HG03196 (cell line): ENCODE results near the gene YTHDC1.
"Not testable (repeated sequence)": the region's sequence is repeated elsewhere in the genome, so short reads cannot be mapped to it uniquely, and the experiment has no call there.

ENCODE experiments used
- ATAC-seq: cut with Tn5 transposase; IDR thresholded peaks from one replicate; pipeline ENCODE4 v1.9.1; 2021; ENCODE audit not compliant: unreplicated experiment

The YTHDC1 gene

DNA sequence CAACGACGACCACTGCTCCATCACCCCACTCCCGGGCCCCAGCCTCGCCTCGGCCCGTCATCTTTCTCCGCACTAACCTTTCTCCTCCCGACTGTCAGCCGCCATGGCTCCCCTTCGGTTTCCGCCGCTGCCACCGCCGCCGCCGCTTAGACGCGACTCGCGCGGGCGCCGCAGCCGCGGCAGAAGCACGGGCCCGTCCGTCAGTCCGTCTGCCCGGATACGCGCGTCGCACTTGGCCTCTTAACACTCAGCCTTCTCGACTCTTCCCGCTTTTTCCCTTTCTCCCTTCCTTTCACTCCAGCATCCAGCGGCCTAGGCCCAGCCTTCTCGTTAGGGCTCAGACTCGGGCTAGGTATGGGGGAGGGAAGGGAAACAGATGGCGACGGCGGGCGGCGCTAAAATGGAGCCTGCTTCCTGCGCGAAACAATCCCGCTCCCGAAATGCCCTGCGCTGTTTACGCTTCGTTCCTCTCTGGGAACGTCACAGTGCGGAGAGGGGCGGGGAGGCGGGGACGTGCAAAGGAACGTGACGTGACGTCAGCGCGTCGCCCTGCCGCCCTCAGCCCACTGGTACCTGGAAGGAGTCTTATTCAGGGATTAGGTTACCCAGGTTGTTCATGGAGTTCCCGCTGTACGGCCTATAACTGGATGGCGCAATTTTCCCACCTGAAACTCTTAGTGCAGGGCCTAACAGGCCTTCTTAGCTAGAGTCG, at the start of gene YTHDC1:
YTHDC1 (minus strand) TSS at position 442 of the 712 bp plus-strand sequence; CDS start at position 105, 337 bp downstream.
- peak; percentile 99 for ATAC-seq

DNA sequence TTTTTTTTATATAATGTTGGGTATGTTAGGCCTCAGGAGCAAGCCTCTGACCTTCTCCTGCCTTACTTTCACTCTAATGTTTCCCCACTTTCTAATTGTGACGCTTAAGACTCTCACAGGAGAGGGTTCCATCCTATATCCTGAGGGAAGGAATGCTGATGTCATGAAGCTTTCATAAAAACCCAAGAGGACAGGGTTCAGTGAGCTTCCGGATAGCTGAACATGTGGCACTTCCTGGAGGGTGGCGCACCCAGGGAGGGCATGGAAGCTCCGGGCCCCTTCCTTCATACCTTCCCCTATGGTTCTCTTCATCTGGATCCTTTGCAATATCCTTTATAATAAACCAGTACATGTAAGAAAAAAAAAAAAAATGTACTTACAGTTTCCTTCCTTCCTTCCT, 49.4 kb upstream of the YTHDC1 start:
- no peak for ATAC-seq

DNA sequence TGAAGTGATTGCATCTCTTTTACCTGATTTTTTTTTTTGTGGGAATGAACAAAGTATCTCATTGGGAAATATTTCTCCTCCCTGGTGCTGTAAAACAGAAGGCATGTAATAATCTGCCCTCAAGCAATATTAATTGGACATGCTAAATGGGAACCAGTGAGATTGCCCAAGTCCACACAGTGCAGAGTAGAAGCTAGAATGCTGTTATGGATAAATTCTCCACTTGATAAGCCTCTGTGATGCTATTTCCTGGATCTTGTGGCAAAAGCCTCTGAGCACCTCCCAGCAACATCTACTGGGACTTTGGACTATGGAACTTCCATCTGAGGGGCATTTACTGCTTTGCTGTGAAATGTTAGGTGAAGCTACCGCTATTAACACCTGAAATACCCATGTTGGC, 46.9 kb upstream of the YTHDC1 start:
- ATAC-seq = no peak

GRCh38 chr4:68391436-68391835, 41.5 kb upstream of the YTHDC1 start:
- ATAC-seq = no peak

DNA sequence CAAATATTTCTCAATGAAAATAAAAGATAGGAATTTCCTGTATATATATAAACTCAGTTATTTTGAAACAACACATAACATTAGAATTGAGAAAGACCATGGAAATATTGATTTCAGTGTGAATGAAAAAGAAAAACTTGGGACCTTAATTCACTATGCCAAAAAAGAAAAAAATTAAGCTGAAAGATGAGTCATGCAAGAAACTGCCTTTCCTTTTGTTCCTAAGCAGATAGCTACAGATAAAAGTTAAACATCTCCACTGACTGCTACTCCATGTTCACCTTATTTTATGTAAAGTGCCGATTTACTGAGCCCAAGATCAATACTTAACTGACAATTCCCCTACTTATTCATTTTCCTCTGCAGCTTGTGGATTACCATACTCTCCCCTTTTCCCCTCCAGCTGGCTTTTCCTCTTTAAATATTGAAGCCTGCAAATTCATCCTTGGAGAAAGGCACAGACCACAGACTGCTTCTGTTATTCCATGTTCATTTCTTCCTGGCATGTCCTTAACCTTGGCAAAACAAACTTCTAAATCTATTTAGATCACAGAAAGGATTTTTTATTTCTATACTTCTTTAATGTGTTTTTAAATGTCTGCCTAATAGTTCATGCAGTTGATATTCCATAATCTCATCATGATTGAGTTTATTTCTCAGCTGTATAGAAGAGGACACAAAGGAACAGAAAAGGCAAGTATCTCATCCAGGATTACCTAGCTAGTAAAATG, 40.5 kb upstream of the YTHDC1 start:
- no peak for ATAC-seq

DNA sequence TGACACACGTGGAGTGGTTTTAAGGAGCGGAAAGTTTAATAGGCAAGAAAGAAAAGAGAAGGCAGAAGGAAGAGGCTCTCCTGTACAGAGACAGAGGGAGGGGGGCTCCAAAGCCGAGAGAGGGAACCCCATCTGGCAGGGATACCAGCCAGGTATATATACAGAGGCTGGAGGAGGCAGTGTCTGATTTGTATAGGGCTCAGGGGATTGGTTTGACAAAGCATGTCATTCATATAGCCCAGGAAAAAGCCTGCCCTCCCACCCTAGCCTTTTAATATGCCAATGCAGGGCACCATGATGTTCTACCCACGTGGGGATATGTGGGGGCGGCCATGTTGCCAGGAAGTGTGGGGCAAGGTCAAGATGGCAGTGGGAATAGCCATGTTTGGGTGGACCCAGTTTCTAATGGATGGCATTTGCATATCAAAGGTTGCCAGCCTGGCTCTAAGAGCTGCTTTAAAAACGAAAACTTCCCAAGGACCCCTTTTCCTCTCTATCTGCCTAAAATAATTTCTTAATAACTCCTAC, 39.6 kb upstream of the YTHDC1 start:
- ATAC-seq = not testable (repeated sequence)

- ATAC-seq = no peak
These were observed 38.5 kb upstream of the YTHDC1 start for GRCh38 chr4:68388347-68388865.

DNA sequence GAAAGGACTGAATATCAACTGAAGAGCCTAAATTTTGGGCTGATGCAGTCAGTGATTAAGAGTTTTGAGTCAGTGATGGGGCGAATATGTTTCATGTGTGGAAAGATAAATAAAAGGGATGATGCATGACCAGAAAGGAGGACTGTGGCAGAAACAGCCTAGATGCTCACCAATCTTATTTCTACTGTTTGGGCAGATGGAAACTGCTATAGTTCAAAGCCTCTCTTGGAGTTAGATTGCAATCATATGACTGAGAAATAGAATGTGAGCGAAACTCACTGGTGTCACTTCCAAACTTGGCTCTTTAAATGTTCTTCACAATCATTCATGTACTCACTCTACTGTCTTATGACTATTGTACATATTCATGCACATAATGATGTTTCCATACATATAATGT, 35.4 kb upstream of the YTHDC1 start:
- no peak for ATAC-seq

DNA sequence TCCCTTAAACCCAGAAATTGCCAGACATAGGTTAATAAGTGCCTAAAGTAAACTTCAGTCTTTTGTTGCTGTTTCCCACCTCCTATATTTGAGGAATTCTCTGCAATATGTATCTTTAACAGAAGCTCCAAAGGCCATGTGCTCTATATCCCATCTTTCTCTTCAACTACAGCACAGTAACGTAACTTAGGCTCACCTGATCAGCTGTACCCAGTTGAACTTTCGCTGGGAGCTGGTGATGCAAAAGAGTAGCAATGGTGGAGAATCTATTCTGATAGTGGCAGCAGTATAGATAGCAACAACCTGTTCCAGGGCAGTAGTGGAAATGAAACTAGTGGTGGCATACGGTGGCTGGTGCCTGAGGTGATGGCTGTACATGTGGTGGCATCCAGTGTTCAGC, 33.2 kb upstream of the YTHDC1 start:
- ATAC-seq = no peak

- no peak for ATAC-seq
These were observed 28.3 kb upstream of the YTHDC1 start for GRCh38 chr4:68378226-68378625.

- peak; percentile 79 for ATAC-seq
These were observed 26.0 kb upstream of the YTHDC1 start for GRCh38 chr4:68375667-68376559.

- ATAC-seq = peak; percentile 85
These were observed 23.6 kb upstream of the YTHDC1 start for GRCh38 chr4:68373513-68373912.

DNA sequence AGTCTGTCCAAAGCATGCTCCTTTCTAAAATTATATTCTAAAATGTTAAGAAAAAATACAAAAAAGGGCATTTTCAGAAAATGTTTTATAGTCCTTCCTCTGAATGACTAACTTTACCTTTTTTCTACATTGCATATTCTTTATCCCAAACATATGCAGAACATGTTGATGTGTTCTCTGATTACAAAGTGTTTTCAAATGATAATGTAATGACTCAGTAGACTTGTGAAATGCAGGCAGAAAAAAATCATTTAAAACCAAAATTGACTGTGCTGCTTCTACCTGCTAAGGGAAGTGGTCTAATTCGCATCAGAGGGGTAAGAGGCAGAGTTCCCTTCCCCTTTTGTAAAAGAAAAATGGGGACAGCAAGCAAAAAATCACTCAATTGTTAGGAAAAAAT, 22.7 kb upstream of the YTHDC1 start:
- no peak for ATAC-seq

- no peak for ATAC-seq
These were observed 19.4 kb upstream of the YTHDC1 start for GRCh38 chr4:68369142-68369805.

- no peak for ATAC-seq
These were observed 18.8 kb upstream of the YTHDC1 start for GRCh38 chr4:68368691-68369131.

- ATAC-seq = no peak
These were observed 17.9 kb upstream of the YTHDC1 start for GRCh38 chr4:68367835-68368234.

- no peak for ATAC-seq
These were observed 16.7 kb upstream of the YTHDC1 start for GRCh38 chr4:68366600-68366999.

DNA sequence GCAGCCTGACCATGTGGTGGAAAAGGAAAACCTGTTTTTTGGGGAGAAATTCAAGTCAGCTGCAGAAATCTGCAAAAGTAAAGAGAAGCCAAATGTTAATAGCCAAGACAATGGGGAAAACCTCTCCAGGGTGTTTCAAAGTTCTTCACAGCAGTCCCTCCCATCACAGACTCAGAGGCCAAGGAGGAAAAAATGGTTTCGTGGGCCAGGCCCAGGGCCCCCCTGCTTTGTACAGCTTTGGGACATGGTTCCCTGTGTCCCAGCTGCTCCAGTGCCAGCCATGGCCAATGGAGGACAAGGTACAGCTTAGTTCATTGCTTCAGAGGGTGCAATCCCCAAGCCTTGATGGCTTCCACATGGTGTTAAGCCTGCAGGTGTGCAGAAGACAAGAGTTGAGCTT, 15.2 kb upstream of the YTHDC1 start:
- no peak for ATAC-seq

DNA sequence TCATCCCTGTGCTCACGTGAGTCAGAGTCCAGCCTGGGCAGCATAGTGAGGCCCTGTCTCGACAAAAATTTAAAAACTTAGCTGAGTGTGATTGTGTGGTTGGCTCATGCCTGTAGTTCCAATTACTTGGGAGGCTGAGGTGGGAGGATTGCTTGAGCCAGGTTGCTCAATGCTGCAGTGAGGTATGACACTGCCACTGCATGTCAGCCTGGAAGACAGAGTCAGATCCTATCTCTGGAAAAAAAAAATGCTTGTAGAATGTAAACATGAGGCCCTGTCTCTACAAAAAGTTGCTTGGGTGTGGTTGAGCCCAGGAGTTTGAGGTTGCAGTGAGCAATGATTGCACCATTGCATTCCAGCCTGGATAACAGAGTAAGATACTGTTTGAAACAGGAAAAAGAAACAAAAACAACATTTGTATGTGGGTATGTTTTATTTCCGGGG, 11.3 kb upstream of the YTHDC1 start:
- no peak for ATAC-seq

DNA sequence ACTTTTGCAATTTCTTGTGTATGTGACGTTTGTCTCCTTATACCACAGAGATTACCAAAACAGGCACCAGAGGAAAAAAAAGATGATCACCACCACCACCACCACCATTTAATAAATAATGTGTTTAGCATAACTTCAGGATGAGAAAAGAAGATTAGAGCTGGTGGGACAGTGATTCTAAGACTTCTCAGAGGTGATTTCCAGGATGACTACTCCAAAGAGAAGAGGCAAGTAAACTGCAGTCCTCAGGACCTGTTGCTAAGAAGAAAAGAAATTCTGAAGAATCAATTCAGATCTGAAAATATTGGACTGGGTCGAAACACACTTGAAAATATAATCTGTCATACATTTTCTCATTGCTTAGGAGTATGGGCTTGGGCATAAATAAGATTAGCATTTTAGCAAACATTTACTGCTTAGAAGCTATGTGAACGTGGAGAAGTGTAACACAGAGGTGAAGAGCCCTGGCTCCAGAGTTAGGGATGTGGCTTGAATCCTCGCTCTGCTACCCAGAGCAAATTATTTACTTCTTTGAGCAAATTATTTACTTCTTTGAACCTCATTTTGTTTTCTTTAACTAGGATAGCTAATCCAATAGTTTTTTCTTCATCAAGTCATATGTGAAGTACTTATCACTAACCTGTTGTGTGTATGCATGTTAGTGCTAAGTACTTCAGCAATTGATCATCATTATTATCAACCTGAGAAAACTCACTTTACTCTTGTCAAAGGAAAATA, 10.5 kb upstream of the YTHDC1 start:
- no peak for ATAC-seq
